Measurements from ENCODE around the gene CAPN8.

The CAPN8 gene

GRCh38 chr1:223674119-223674890 is 8.8 kb upstream of the CAPN8 start:
- Histone ChIP-seq H3K36me3 (ENCODE audit: control insufficient read depth in 1 of 2, insufficient read depth in 2 of 2, low read depth in 1 of 2, low read length in 2 of 2) (no peaks in the 10 kb centered on the region), H2BK12ac (ENCODE audit: low read length in 2 of 2) (no peak overlapping the region), H2BK5ac (ENCODE audit: low read depth, low read length, poor library complexity, severe bottlenecking) (no peak overlapping the region), H3K4me3 (ENCODE audit: insufficient read depth in 1 of 2, low read depth in 1 of 2, low read length in 2 of 2) (no peak overlapping the region), H2AK5ac (ENCODE audit: low read length, severe bottlenecking) (no peak overlapping the region), H3K18ac (ENCODE audit: low read depth in 1 of 2, low read length in 2 of 2) (no peak overlapping the region), H2BK15ac (ENCODE audit: low read depth, poor library complexity, severe bottlenecking) (no peak overlapping the region), H3K27ac (ENCODE audit: low read length, poor library complexity, severe bottlenecking) (no peak overlapping the region), H4K8ac (ENCODE audit: low read length) (no peak overlapping the region), H3K9me3 (ENCODE audit: control insufficient read depth, low read length) (peaks cover 10% of the 10 kb centered on the region), H3K27me3 (ENCODE audit: control insufficient read depth in 1 of 2, insufficient read depth in 1 of 2, low read length in 2 of 2) (peaks cover 0 to 9% of the 10 kb centered on the region in 2 experiments), H3K14ac (ENCODE audit: low read length in 2 of 2) (no peak overlapping the region), H3K79me1 (replicated peaks; ENCODE audit: low read length, poor library complexity, severe bottlenecking) (no peaks in the 10 kb centered on the region), H4K91ac (ENCODE audit: low read length) (no peak overlapping the region), H3K4me1 (ENCODE audit: control insufficient read depth, insufficient read depth, low read depth, low read length) (no peaks in the 10 kb centered on the region), H2BK120ac (ENCODE audit: low read depth, low read length) (no peak overlapping the region), H3K9ac (ENCODE audit: low read length) (no peak overlapping the region), H3K4me2 (ENCODE audit: low read length, poor library complexity, severe bottlenecking) (no peak overlapping the region), H3K4ac (ENCODE audit: low read depth in 1 of 2, low read length in 2 of 2) (no peak overlapping the region), H2AFZ (ENCODE audit: low read depth, low read length) (no peak overlapping the region), H3K23ac (ENCODE audit: low read length in 2 of 2) (no peak overlapping the region)
- WGBS: 61% methylated on average over 5 of the region's 5 CpGs
- DNase-seq: no peak

- no peak overlapping the region for H3K18ac ChIP-seq (ENCODE audit: low read depth in 1 of 2, low read length in 2 of 2)
- no peak overlapping the region for H3K4me2 ChIP-seq (ENCODE audit: low read length, poor library complexity, severe bottlenecking)
- H4K91ac ChIP-seq (ENCODE audit: low read length): no peak overlapping the region
- no peak overlapping the region for H3K23ac ChIP-seq (ENCODE audit: low read length in 2 of 2)
- no peak overlapping the region for H3K9ac ChIP-seq (ENCODE audit: low read length)
- no peak overlapping the region for H3K4ac ChIP-seq (ENCODE audit: low read depth in 1 of 2, low read length in 2 of 2)
- H3K36me3 ChIP-seq (ENCODE audit: control insufficient read depth in 1 of 2, insufficient read depth in 2 of 2, low read depth in 1 of 2, low read length in 2 of 2): no peaks in the 10 kb centered on the region
- no peak overlapping the region for H3K27ac ChIP-seq (ENCODE audit: low read length, poor library complexity, severe bottlenecking)
- no peak overlapping the region for H2BK12ac ChIP-seq (ENCODE audit: low read length in 2 of 2)
- 61% methylated on average over 7 of the region's 7 CpGs for WGBS
- DNase-seq: peak; percentile 9
- H4K8ac ChIP-seq (ENCODE audit: low read length): no peak overlapping the region
- no peak overlapping the region for H3K4me3 ChIP-seq (ENCODE audit: insufficient read depth in 1 of 2, low read depth in 1 of 2, low read length in 2 of 2)
- H3K14ac ChIP-seq (ENCODE audit: low read length in 2 of 2): no peak overlapping the region
- H3K27me3 ChIP-seq (ENCODE audit: control insufficient read depth in 1 of 2, insufficient read depth in 1 of 2, low read length in 2 of 2): peaks cover 0 to 22% of the 10 kb centered on the region in 2 experiments
- H2AK5ac ChIP-seq (ENCODE audit: low read length, severe bottlenecking): no peak overlapping the region
- H3K9me3 ChIP-seq (ENCODE audit: control insufficient read depth, low read length): peaks cover 6% of the 10 kb centered on the region
- H2BK15ac ChIP-seq (ENCODE audit: low read depth, poor library complexity, severe bottlenecking): no peak overlapping the region
- no peak overlapping the region for H2BK120ac ChIP-seq (ENCODE audit: low read depth, low read length)
- H2AFZ ChIP-seq (ENCODE audit: low read depth, low read length): no peak overlapping the region
- no peaks in the 10 kb centered on the region for H3K4me1 ChIP-seq (ENCODE audit: control insufficient read depth, insufficient read depth, low read depth, low read length)
- no peak overlapping the region for H2BK5ac ChIP-seq (ENCODE audit: low read depth, low read length, poor library complexity, severe bottlenecking)
- no peaks in the 10 kb centered on the region for H3K79me1 ChIP-seq (replicated peaks; ENCODE audit: low read length, poor library complexity, severe bottlenecking)
Observed at GRCh38 chr1:223670458-223671159, 5.1 kb upstream of the CAPN8 start.

- peaks cover under 1% of the 10 kb centered on the region for H3K9me3 ChIP-seq (ENCODE audit: control insufficient read depth, low read length)
- H2BK15ac ChIP-seq (ENCODE audit: low read depth, poor library complexity, severe bottlenecking): no peak overlapping the region
- H3K9ac ChIP-seq (ENCODE audit: low read length): no peak overlapping the region
- no peak overlapping the region for H4K8ac ChIP-seq (ENCODE audit: low read length)
- H2BK5ac ChIP-seq (ENCODE audit: low read depth, low read length, poor library complexity, severe bottlenecking): no peak overlapping the region
- H3K27ac ChIP-seq (ENCODE audit: low read length, poor library complexity, severe bottlenecking): no peak overlapping the region
- H2BK120ac ChIP-seq (ENCODE audit: low read depth, low read length): no peak overlapping the region
- H3K4me2 ChIP-seq (ENCODE audit: low read length, poor library complexity, severe bottlenecking): no peak overlapping the region
- DNase-seq: no peak
- H3K79me1 ChIP-seq (replicated peaks; ENCODE audit: low read length, poor library complexity, severe bottlenecking): no peaks in the 10 kb centered on the region
- no peak overlapping the region for H3K4ac ChIP-seq (ENCODE audit: low read depth in 1 of 2, low read length in 2 of 2)
- no peak overlapping the region for H4K91ac ChIP-seq (ENCODE audit: low read length)
- no peak overlapping the region for H2BK12ac ChIP-seq (ENCODE audit: low read length in 2 of 2)
- peak overlapping the region in 1 of 2 experiments; percentile 11 for H3K4me3 ChIP-seq (ENCODE audit: insufficient read depth in 1 of 2, low read depth in 1 of 2, low read length in 2 of 2)
- H3K36me3 ChIP-seq (ENCODE audit: control insufficient read depth in 1 of 2, insufficient read depth in 2 of 2, low read depth in 1 of 2, low read length in 2 of 2): no peaks in the 10 kb centered on the region
- no peak overlapping the region for H3K18ac ChIP-seq (ENCODE audit: low read depth in 1 of 2, low read length in 2 of 2)
- no peak overlapping the region for H3K14ac ChIP-seq (ENCODE audit: low read length in 2 of 2)
- H3K27me3 ChIP-seq (ENCODE audit: control insufficient read depth in 1 of 2, insufficient read depth in 1 of 2, low read length in 2 of 2): peaks cover 1 to 26% of the 10 kb centered on the region in 2 experiments
- H3K23ac ChIP-seq (ENCODE audit: low read length in 2 of 2): no peak overlapping the region
- H2AFZ ChIP-seq (ENCODE audit: low read depth, low read length): no peak overlapping the region
- 86% methylated on average over 4 of the region's 6 CpGs for WGBS
- no peaks in the 10 kb centered on the region for H3K4me1 ChIP-seq (ENCODE audit: control insufficient read depth, insufficient read depth, low read depth, low read length)
- H2AK5ac ChIP-seq (ENCODE audit: low read length, severe bottlenecking): no peak overlapping the region
Observed at GRCh38 chr1:223669003-223669795, 3.7 kb upstream of the CAPN8 start.

Data from mesenchymal stem cell (in vitro differentiated cells and primary cell).